Lung (tissue), 12 donors: ENCODE results near the gene NBAS. TPM values are rescaled to one million over a fixed set of nuclear protein-coding genes. Genes with fewer than 3 reads are reported as not detected.

Experiments used
- ATAC-seq: fragments of 200-7000 bp; cut with Tn5 transposase; one replicate; pipeline ENCODE4 v1.9.1; 2020; ENCODE audit warnings: moderate number of reproducible peaks; ENCODE audit not compliant: insufficient read depth, low FRiP score
- DNase-seq, 3 donors: peaks; one replicate each; pipeline ENCODE4 v3.0.0-alpha.2; 2013 to 2017
- H3K27ac ChIP-seq, 2 donors: one replicate each; pipeline ENCODE4 v1.5.1; 2013; ENCODE audit warnings: mild to moderate bottlenecking in 2 of 2, moderate library complexity in 2 of 2, control low read depth in 1 of 2, inconsistent platforms in 1 of 2, low read depth in 1 of 2, low read length in 1 of 2
- H3K27me3 ChIP-seq, 3 donors: one replicate each; pipeline ENCODE4 v1.5.1; 2013; ENCODE audit warnings: low read length in 2 of 3; ENCODE audit not compliant: control insufficient read depth in 3 of 3, insufficient read depth in 3 of 3
- H3K36me3 ChIP-seq, 4 donors: one replicate each; pipeline ENCODE4 v1.5.1; 2013; ENCODE audit warnings: low read length in 4 of 4, mild to moderate bottlenecking in 1 of 4, moderate library complexity in 1 of 4; ENCODE audit not compliant: control insufficient read depth in 4 of 4, insufficient read depth in 4 of 4
- H3K4me1 ChIP-seq, 5 donors: one replicate each; pipeline ENCODE4 v1.5.1; 2013; ENCODE audit warnings: low read length in 5 of 5, mild to moderate bottlenecking in 2 of 5, moderate library complexity in 1 of 5; ENCODE audit not compliant: control insufficient read depth in 5 of 5, insufficient read depth in 5 of 5
- H3K4me3 ChIP-seq: one replicate; pipeline ENCODE4 v1.5.1; 2013; ENCODE audit warnings: mild to moderate bottlenecking, control low read depth, moderate library complexity
- H3K9ac ChIP-seq, 2 donors: one replicate each; pipeline ENCODE4 v1.5.1; 2013; ENCODE audit warnings: low read length in 2 of 2, control low read depth in 1 of 2; ENCODE audit not compliant: insufficient read depth in 1 of 2
- H3K9me3 ChIP-seq, 4 donors: one replicate each; pipeline ENCODE4 v1.5.1; 2013; ENCODE audit warnings: low read length in 3 of 4, mild to moderate bottlenecking in 1 of 4, moderate library complexity in 1 of 4; ENCODE audit not compliant: control insufficient read depth in 4 of 4, insufficient read depth in 3 of 4
- WGBS, 2 donors: extraction: QIAGEN DNeasy Blood & Tissue Kit; methylation state at CpG; one replicate each; pipeline ENCODE4 v1.1.7; 2013; 5-methylcytosine and 5-hydroxymethylcytosine counted together
- polyA plus RNA-seq, 2 donors: library from polyadenylated mRNA; stranded (reverse); fragments of 200-250 nt; gene quantifications; one replicate each; pipeline ENCODE4 v1.2.1, GENCODE V29; 2013
- total RNA-seq, 2 donors: library from RNA; depleted of rRNA in 1 of 2; stranded (reverse); fragments of >200 nt in 1 of 2; gene quantifications; one replicate each; pipeline ENCODE4 v1.2.1, GENCODE V29; 2014 to 2021
- TF ChIP-seq, protein P1 (sequence below): IDR thresholded peaks from 2 replicates; pipeline ENCODE4 v1.5.1; 2012; ENCODE audit warnings: mild to moderate bottlenecking; ENCODE audit errors: control extremely low read depth, extremely low read depth
- donor health status: control.
- donor health status: control.
- donor health status: Bipolar disorder and iron deficiency.
- donor health status: healthy.
- donor health status: DM: yes; HTN: yes; CAD: no.

NBAS gene
- total and polyA plus RNA-seq, 4 donors = 15.6 to 61.3 (median 35.4) TPM

DNA sequence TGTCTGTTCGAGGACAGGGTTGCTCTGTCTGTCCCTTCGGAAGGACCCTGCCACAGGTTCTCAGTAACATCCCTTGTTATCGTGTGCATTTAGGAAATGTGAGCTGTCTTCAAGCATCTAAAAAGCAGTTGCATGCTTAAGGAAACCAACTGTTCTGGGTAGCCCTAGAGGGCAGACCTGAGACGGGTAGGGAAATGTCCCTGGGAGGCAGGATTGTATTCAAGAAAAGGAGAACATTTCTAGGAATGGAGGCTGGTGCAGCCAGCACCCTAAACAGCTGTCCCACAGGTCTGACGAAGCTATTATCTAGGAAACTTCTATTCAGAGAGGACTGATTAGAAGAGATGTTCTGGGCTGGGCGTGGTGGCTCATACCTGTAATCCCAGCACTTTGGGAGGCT is 414.2 kb downstream of the NBAS start:
- Histone ChIP-seq H3K4me1 (peaks cover 0 to 3% (median 0%) of the 10 kb centered on the region in 5 donors), H3K27ac (no peak overlapping the region), H3K4me3 (no peak overlapping the region), H3K9me3 (peaks cover 0 to 5% (median 0%) of the 10 kb centered on the region in 4 donors), H3K27me3 (no peaks in the 10 kb centered on the region), H3K9ac (no peak overlapping the region), H3K36me3 (no peaks in the 10 kb centered on the region)
- DNase-seq (no peak), ATAC-seq (no peak)
- 94 to 95% methylated on average over 6 of the region's 6 CpGs for WGBS, 2 donors
- TF ChIP-seq, protein P1, sequence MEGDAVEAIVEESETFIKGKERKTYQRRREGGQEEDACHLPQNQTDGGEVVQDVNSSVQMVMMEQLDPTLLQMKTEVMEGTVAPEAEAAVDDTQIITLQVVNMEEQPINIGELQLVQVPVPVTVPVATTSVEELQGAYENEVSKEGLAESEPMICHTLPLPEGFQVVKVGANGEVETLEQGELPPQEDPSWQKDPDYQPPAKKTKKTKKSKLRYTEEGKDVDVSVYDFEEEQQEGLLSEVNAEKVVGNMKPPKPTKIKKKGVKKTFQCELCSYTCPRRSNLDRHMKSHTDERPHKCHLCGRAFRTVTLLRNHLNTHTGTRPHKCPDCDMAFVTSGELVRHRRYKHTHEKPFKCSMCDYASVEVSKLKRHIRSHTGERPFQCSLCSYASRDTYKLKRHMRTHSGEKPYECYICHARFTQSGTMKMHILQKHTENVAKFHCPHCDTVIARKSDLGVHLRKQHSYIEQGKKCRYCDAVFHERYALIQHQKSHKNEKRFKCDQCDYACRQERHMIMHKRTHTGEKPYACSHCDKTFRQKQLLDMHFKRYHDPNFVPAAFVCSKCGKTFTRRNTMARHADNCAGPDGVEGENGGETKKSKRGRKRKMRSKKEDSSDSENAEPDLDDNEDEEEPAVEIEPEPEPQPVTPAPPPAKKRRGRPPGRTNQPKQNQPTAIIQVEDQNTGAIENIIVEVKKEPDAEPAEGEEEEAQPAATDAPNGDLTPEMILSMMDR = no peak

DNA sequence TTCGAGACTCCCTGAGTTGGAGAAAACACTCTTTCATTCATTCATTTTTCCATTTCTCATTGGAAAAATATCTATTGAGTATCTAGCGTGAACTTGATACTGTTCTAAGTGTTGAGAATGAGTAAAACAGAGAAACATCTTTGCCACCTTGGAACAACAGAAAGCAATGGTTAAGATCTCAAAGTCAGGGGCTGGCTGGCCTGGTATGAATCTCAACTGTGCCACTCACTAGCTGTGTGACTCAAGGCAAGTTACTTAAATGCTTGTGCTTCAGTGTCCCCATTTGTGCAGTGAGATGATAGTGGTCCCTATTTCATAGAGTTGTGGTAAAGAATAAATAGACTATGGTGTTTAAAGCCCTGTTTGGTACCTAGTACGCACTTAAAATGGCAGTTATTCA is 415.2 kb downstream of the NBAS start:
- WGBS, 2 donors = 96% methylated on average over 3 of the region's 3 CpGs
- ATAC-seq (no peak), DNase-seq (no peak)
- Histone ChIP-seq H3K27ac (no peak overlapping the region), H3K27me3 (no peaks in the 10 kb centered on the region), H3K36me3 (no peaks in the 10 kb centered on the region), H3K9me3 (peaks cover 0 to 5% (median 0%) of the 10 kb centered on the region in 4 donors), H3K9ac (no peak overlapping the region), H3K4me3 (no peak overlapping the region), H3K4me1 (peaks cover 0 to 4% (median 0%) of the 10 kb centered on the region in 5 donors)
- TF ChIP-seq, protein P1 = no peak

DNA sequence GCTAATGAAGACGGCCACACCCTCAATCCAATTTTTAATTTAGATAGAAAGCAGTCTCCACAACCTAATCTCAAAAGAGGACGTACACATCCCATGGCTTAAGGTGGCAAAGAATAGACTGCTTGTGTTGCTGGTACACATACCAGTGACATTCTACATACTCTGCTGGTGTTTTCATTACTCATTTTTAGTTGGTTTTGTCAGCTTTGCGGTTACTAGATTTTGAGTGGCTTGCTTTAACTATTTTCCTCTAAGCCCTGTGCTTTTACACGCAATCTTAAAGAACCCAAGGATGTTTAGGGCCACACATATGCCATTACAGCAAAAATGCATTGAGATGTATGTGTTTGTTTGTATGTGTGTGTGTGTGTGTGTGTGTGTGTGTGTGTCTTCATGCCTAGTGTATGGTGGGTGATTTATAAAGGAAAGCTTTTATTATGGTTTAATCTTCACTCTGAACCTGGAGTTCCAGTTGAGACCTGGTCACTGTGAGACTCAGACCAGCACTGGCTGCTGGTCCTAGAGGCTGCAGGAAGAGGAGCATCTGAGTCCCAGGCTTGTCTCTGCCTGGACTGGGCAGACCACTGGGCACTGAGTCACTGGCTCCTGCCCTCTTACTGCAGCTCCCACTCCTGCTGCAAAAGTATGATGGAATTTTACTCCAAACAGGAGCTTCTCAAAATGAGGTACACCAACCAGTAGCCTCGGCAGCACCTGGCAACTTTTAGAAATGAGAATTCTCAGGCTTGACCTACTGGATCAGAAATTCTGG is 415.9 kb downstream of the NBAS start:
- WGBS, 2 donors = 94 to 97% methylated on average over 5 of the region's 5 CpGs
- ATAC-seq = no peak
- Histone ChIP-seq H3K9me3 (peaks cover 0 to 5% (median 0%) of the 10 kb centered on the region in 4 donors), H3K27ac (no peak overlapping the region), H3K36me3 (no peaks in the 10 kb centered on the region), H3K9ac (no peak overlapping the region), H3K27me3 (no peaks in the 10 kb centered on the region), H3K4me1 (peaks cover 0 to 4% (median 0%) of the 10 kb centered on the region in 5 donors), H3K4me3 (no peak overlapping the region)
- TF ChIP-seq, protein P1 = no peak
- no peak for DNase-seq
